ENCODE data around the gene RACGAP1. TPM values are rescaled to one million over a fixed set of nuclear protein-coding genes. Genes with fewer than 3 reads are reported as not detected.

RACGAP1 gene
- total RNA-seq, 4 donors from 2014 or later, result 20.1 to 44.7 (median 33.6) TPM

DNA sequence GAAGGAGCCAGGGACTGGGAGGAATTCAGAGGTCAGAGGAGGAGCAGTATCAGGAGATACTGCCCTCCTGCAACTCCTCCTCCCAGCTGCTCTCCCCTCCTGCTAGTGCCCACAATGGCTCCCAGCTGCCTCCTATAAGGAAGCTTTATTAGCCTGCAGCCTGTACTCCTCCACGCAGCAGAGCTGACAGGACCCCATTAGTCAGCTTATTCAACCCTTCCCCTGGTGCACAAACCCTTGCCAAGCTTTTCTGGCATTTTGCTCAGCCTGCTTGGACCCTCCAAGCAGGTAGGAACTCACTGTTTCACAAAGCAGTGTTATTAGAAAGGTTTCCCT lies 81.7 kb downstream of the RACGAP1 start:
- H3K4me1 ChIP-seq, result peaks cover 20 to 77% (median 50%) of the 10 kb centered on the region in 3 donors
- DNase-seq, result no peak
- intact Hi-C loops (cut with DNase I), result no loop called here
- no peaks in the 10 kb centered on the region for H3K27me3 ChIP-seq
- H3K4me3 ChIP-seq, result no peak overlapping the region
- no peaks in the 10 kb centered on the region for H3K9me3 ChIP-seq
- 100% methylated on average over 1 of the region's 1 CpG; no CpG with 5 or more reads in 1 of the 2 donors for WGBS, 2 donors
- no peak for TF ChIP-seq POLR2A (IDR thresholded peaks at IDR 0.05)
- TF ChIP-seq, protein P1, sequence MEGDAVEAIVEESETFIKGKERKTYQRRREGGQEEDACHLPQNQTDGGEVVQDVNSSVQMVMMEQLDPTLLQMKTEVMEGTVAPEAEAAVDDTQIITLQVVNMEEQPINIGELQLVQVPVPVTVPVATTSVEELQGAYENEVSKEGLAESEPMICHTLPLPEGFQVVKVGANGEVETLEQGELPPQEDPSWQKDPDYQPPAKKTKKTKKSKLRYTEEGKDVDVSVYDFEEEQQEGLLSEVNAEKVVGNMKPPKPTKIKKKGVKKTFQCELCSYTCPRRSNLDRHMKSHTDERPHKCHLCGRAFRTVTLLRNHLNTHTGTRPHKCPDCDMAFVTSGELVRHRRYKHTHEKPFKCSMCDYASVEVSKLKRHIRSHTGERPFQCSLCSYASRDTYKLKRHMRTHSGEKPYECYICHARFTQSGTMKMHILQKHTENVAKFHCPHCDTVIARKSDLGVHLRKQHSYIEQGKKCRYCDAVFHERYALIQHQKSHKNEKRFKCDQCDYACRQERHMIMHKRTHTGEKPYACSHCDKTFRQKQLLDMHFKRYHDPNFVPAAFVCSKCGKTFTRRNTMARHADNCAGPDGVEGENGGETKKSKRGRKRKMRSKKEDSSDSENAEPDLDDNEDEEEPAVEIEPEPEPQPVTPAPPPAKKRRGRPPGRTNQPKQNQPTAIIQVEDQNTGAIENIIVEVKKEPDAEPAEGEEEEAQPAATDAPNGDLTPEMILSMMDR (IDR thresholded peaks at IDR 0.05), result no peak
- no peaks in the 10 kb centered on the region for H3K36me3 ChIP-seq
- peak overlapping the region; percentile 54 to 88 (median 77) for H3K27ac ChIP-seq

- DNase-seq, result no peak
Observed at GRCh38 chr12:49942921-49943624, 82.2 kb downstream of the RACGAP1 start.

DNA sequence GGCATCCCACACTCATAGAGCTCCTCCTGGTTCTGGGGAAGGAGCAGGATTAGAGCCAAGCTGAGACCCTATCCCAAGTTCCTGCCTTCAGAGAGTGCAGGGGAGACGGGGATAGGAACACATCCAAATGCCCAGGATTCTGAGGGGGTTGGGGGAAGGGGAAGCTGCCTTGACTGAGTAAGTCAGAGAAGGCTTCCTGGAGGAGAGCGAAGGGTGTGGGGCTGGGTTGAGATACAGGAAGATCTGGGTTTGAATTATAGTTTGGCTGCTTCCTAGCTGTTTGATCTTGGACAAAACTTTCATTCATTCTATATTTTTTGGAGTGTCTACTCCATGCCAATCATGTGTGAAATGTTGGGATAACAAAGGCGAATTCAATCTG lies 82.8 kb downstream of the RACGAP1 start:
- Histone ChIP-seq H3K36me3 (no peaks in the 10 kb centered on the region), H3K27ac (peak overlapping the region; percentile 54 to 88 (median 76)), H3K27me3 (no peaks in the 10 kb centered on the region), H3K4me1 (peaks cover 22 to 86% (median 58%) of the 10 kb centered on the region in 3 donors), H3K4me3 (no peak overlapping the region), H3K9me3 (no peaks in the 10 kb centered on the region)
- no peak for TF ChIP-seq POLR2A (IDR thresholded peaks at IDR 0.05)
- TF ChIP-seq, protein P1 (IDR thresholded peaks at IDR 0.05), result no peak
- no peak for DNase-seq
- intact Hi-C loops (cut with DNase I), result no loop called here
- WGBS, 2 donors, result 79 to 83% methylated on average over 3 of the region's 3 CpGs

More at GRCh38 chr12:49942921-49943624, 82.2 kb downstream of the RACGAP1 start:
- no peak overlapping the region for H3K4me3 ChIP-seq
- H3K27me3 ChIP-seq, result no peaks in the 10 kb centered on the region
- no peaks in the 10 kb centered on the region for H3K36me3 ChIP-seq
- H3K27ac ChIP-seq, result peak overlapping the region; percentile 54 to 88 (median 77)
- peaks cover 21 to 83% (median 55%) of the 10 kb centered on the region in 3 donors for H3K4me1 ChIP-seq
- TF ChIP-seq, protein P1 (IDR thresholded peaks at IDR 0.05), result no peak
- peak in 1 of 4 donors; percentile 35 for TF ChIP-seq POLR2A (IDR thresholded peaks at IDR 0.05)
- H3K9me3 ChIP-seq, result no peaks in the 10 kb centered on the region
- 61 to 76% methylated on average over 7 to 10 of the region's 14 CpGs for WGBS, 2 donors
- intact Hi-C loops (cut with DNase I), result no loop called here

GRCh38 chr12:49941556-49942511 lies 83.5 kb downstream of the RACGAP1 start:
- intact Hi-C loops (cut with DNase I), result no loop called here
- Histone ChIP-seq H3K27ac (peak overlapping the region; percentile 54 to 88 (median 76)), H3K36me3 (no peaks in the 10 kb centered on the region), H3K4me3 (no peak overlapping the region), H3K9me3 (no peaks in the 10 kb centered on the region), H3K4me1 (peaks cover 22 to 90% (median 58%) of the 10 kb centered on the region in 3 donors), H3K27me3 (no peaks in the 10 kb centered on the region)
- DNase-seq, result no peak
- 78 to 83% methylated on average over 10 to 12 of the region's 13 CpGs for WGBS, 2 donors
- TF ChIP-seq POLR2A (IDR thresholded peaks at IDR 0.05), result no peak
- TF ChIP-seq, protein P1 (IDR thresholded peaks at IDR 0.05), result no peak

DNA sequence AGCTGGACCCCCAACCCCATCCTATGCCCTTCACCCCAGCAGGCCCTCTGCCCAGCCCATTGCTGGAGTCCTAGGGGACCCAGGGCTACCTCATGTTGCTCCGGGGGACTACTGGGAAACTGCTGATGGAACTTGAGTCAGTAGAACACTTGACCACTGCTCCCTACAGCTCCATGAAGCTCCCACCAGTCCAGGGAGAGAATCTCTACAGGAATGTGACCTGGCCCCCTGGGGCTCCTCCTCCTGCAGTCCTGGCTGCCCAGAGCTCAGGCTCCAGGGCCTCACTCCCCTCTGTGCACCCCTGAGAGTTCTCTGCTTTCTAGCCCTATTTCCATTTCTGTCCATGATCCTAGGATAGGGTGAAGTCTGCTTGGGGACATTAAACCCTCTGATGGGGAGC lies 85.6 kb downstream of the RACGAP1 start:
- Histone ChIP-seq H3K4me3 (no peak overlapping the region), H3K36me3 (no peaks in the 10 kb centered on the region), H3K27me3 (no peaks in the 10 kb centered on the region), H3K27ac (peak overlapping the region; percentile 42 to 88 (median 84)), H3K9me3 (no peaks in the 10 kb centered on the region), H3K4me1 (peaks cover 22 to 82% (median 46%) of the 10 kb centered on the region in 3 donors)
- DNase-seq, result no peak
- no peak for TF ChIP-seq POLR2A (IDR thresholded peaks at IDR 0.05)
- TF ChIP-seq, protein P1 (IDR thresholded peaks at IDR 0.05), result no peak
- intact Hi-C loops (cut with DNase I), result no loop called here
- WGBS, 2 donors, result no CpG with 5 or more reads among the region's 1 CpG
